SK-N-SH treated with all-trans-retinoic acid at 6 μM for 48 hours (cell line): ENCODE measurements around the gene RECK.

Experiments used
- ARNTL ChIP-seq: fragments of 450-650 bp; formaldehyde crosslinking; IDR thresholded peaks from 2 replicates; pipeline ENCODE4 v1.5.0; 2020; ENCODE audit warnings: low read depth, mild to moderate bottlenecking, moderate library complexity, borderline replicate concordance
- CSDC2 ChIP-seq: fragments of 250-450 bp; sonication (Bioruptor Pico); IDR thresholded peaks from 2 replicates; pipeline ENCODE4 v1.5.0; 2020; ENCODE audit warnings: mild to moderate bottlenecking, moderate library complexity
- PPARA ChIP-seq: fragments of 250-450 bp; sonication (Bioruptor Pico); IDR thresholded peaks from 2 replicates; pipeline ENCODE4 v1.5.0; 2020; ENCODE audit warnings: mild to moderate bottlenecking, borderline replicate concordance
- RARB ChIP-seq: fragments of 250-450 bp; sonication (Bioruptor Pico); IDR thresholded peaks from 2 replicates; pipeline ENCODE4 v1.8.0; 2021; ENCODE audit warnings: mild to moderate bottlenecking, moderate library complexity
- SNAI2 ChIP-seq: fragments of 250-450 bp; sonication (Bioruptor Pico); IDR thresholded peaks from 2 replicates; pipeline ENCODE4 v1.5.0; 2020; ENCODE audit warnings: mild to moderate bottlenecking, moderate library complexity
- TCF4 ChIP-seq: fragments of 250-450 bp; sonication (Bioruptor Pico); IDR thresholded peaks from 2 replicates; pipeline ENCODE4 v1.8.0; 2021; ENCODE audit warnings: mild to moderate bottlenecking, moderate library complexity, borderline replicate concordance
- ZC3H10 ChIP-seq: fragments of 250-450 bp; sonication (Bioruptor Pico); IDR thresholded peaks from 2 replicates; pipeline ENCODE4 v1.5.1; 2021; ENCODE audit warnings: mild to moderate bottlenecking, moderate library complexity
- ZFP3 ChIP-seq: fragments of 250-450 bp; sonication (Bioruptor Pico); IDR thresholded peaks from 2 replicates; pipeline ENCODE4 v1.5.0; 2020; ENCODE audit warnings: mild to moderate bottlenecking, moderate library complexity
- ZFP30 ChIP-seq: fragments of 450-650 bp; formaldehyde crosslinking; IDR thresholded peaks from 2 replicates; pipeline ENCODE4 v1.5.0; 2022; ENCODE audit warnings: mild to moderate bottlenecking, moderate library complexity
- TF ChIP-seq, protein P1 (sequence below): fragments of 250-450 bp; sonication (Bioruptor Pico); IDR thresholded peaks from 2 replicates; pipeline ENCODE4 v1.5.1; 2020; ENCODE audit warnings: low read depth, mild to moderate bottlenecking, moderate library complexity
- TF ChIP-seq, protein P2 (sequence below): fragments of 250-450 bp; sonication (Bioruptor Pico); IDR thresholded peaks from 2 replicates; pipeline ENCODE4 v1.5.0; 2020; ENCODE audit warnings: mild to moderate bottlenecking, moderate library complexity

DNA sequence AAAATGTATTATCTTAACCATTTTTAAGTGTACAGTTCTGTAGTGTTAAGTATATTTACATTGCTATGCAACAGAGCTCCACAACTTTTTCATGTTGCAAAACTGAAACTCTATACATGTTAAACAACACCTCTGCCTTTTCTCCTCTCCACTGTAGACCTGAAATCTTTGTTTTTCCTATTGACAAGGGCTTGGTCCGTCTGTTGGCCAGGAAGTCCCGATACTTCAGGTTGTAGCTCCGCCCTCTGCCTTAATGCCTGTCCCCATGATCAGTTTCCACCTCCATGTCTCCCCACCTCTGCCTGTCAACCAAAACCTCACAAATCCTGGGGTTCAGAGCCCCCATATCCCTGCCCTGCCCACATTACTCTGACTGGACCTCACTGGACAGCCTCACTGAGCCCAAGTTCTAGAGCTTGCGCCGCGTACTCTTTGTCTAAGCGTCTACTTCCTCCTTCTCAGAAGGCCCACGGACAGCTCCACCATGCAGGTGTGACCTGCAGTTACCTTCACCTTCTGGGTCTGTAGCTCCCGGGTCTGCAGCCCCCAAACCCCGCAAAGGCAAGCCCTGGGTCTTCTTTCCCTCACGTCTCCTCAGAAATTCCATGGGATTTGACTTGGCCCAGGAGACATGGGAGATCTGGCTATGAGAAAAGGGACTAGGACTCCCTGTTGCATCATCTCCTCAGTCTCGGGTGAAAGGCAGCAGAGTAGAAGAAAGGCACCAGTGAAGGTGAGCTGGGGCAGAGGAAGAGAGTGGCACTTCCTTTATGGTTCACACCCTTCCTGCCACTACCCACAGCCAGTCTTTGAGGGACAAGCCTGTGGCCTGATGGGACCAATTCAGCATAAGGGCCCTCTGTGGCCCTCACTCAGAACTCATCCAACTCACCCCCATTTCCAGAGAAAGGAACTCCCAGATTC, 107.9 kb downstream of the RECK start:
- TF ChIP-seq PPARA (CRISPR knock-in tag) (no peak), RARB (CRISPR knock-in tag) (no peak), TCF4 (CRISPR knock-in tag) (no peak), SNAI2 (CRISPR knock-in tag) (no peak), ARNTL (no peak), ZC3H10 (no peak), CSDC2 (CRISPR knock-in tag) (no peak), ZFP3 (no peak), ZFP30 (no peak)
- TF ChIP-seq, protein P1, sequence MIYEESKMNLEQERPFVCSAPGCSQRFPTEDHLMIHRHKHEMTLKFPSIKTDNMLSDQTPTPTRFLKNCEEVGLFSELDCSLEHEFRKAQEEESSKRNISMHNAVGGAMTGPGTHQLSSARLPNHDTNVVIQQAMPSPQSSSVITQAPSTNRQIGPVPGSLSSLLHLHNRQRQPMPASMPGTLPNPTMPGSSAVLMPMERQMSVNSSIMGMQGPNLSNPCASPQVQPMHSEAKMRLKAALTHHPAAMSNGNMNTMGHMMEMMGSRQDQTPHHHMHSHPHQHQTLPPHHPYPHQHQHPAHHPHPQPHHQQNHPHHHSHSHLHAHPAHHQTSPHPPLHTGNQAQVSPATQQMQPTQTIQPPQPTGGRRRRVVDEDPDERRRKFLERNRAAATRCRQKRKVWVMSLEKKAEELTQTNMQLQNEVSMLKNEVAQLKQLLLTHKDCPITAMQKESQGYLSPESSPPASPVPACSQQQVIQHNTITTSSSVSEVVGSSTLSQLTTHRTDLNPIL (CRISPR knock-in tag): no peak
- TF ChIP-seq, protein P2, sequence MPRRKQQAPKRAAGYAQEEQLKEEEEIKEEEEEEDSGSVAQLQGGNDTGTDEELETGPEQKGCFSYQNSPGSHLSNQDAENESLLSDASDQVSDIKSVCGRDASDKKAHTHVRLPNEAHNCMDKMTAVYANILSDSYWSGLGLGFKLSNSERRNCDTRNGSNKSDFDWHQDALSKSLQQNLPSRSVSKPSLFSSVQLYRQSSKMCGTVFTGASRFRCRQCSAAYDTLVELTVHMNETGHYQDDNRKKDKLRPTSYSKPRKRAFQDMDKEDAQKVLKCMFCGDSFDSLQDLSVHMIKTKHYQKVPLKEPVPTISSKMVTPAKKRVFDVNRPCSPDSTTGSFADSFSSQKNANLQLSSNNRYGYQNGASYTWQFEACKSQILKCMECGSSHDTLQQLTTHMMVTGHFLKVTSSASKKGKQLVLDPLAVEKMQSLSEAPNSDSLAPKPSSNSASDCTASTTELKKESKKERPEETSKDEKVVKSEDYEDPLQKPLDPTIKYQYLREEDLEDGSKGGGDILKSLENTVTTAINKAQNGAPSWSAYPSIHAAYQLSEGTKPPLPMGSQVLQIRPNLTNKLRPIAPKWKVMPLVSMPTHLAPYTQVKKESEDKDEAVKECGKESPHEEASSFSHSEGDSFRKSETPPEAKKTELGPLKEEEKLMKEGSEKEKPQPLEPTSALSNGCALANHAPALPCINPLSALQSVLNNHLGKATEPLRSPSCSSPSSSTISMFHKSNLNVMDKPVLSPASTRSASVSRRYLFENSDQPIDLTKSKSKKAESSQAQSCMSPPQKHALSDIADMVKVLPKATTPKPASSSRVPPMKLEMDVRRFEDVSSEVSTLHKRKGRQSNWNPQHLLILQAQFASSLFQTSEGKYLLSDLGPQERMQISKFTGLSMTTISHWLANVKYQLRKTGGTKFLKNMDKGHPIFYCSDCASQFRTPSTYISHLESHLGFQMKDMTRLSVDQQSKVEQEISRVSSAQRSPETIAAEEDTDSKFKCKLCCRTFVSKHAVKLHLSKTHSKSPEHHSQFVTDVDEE: no peak
